Gastrocnemius medialis (tissue), 4 donors: ENCODE measurements around the gene TMEM198.

Experiments
- POLR2A ChIP-seq, 2 donors: fragments of 450-650 bp; IDR thresholded peaks; one replicate each; pipeline ENCODE4 v1.6.1; 2017; ENCODE audit warnings: antibody characterized with exemption in 2 of 2, mild to moderate bottlenecking in 2 of 2, moderate library complexity in 2 of 2
- TF ChIP-seq, protein P1 (sequence below), 5 experiments: fragments of 450-650 bp in 3 of 5; fragments of 200-600 bp in 2 of 5; sonication (generic) in 2 of 5; IDR thresholded peaks in 4 of 5; conservative IDR thresholded peaks in 1 of 5; 1 replicate in 4 of 5; 2 replicates in 1 of 5; pipeline ENCODE4 v1.5.1; 2016 to 2019; ENCODE audit warnings: antibody characterized with exemption in 5 of 5, mild to moderate bottlenecking in 3 of 5, moderate library complexity in 3 of 5

GRCh38 chr2:219538956-219539788, 4.7 kb upstream of the TMEM198 start:
- no peak for TF ChIP-seq POLR2A (IDR thresholded peaks at IDR 0.05)
- TF ChIP-seq, protein P1, sequence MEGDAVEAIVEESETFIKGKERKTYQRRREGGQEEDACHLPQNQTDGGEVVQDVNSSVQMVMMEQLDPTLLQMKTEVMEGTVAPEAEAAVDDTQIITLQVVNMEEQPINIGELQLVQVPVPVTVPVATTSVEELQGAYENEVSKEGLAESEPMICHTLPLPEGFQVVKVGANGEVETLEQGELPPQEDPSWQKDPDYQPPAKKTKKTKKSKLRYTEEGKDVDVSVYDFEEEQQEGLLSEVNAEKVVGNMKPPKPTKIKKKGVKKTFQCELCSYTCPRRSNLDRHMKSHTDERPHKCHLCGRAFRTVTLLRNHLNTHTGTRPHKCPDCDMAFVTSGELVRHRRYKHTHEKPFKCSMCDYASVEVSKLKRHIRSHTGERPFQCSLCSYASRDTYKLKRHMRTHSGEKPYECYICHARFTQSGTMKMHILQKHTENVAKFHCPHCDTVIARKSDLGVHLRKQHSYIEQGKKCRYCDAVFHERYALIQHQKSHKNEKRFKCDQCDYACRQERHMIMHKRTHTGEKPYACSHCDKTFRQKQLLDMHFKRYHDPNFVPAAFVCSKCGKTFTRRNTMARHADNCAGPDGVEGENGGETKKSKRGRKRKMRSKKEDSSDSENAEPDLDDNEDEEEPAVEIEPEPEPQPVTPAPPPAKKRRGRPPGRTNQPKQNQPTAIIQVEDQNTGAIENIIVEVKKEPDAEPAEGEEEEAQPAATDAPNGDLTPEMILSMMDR (IDR thresholded peaks at IDR 0.05 in 4 of 5, conservative IDR thresholded peaks at IDR 0.05 in 1 of 5) = no peak
